Endothelial cell of hepatic sinusoid (primary cell): Measurements from ENCODE around the gene UBE2J2.
"Not testable (repeated sequence)": the region's sequence is repeated elsewhere in the genome, so short reads cannot be mapped to it uniquely, and the experiment has no call there.

Experiments used
- in situ Hi-C: cut with HindIII; loops from 2 replicates; pipeline ENCODE4 v1.10.0; 2017; ENCODE audit warnings: low sequenced_read_pairs

UBE2J2 gene

GRCh38 chr1:1273512-1274298 lies at the start of gene UBE2J2:
Gene UBE2J2 (minus strand): TSS chr1:1273854. CDS start chr1:1267992, 5,862 bp downstream.
- in situ Hi-C loops = loop anchor here (10.0 kb wide), 1 partner anchor 101 kb away; the partner anchor contains the start of gene AURKAIP1

GRCh38 chr1:1322952-1323351 lies 49.3 kb upstream of the UBE2J2 start:
- in situ Hi-C loops = no loop called here

- in situ Hi-C loops = no loop called here
These were observed 48.8 kb upstream of the UBE2J2 start for GRCh38 chr1:1322418-1322817.

- in situ Hi-C loops = no loop called here
These were observed 47.8 kb upstream of the UBE2J2 start for GRCh38 chr1:1321477-1321876.

GRCh38 chr1:1320666-1321448 lies 47.2 kb upstream of the UBE2J2 start:
- in situ Hi-C loops = no loop called here

GRCh38 chr1:1319646-1319941 lies 45.9 kb upstream of the UBE2J2 start:
- in situ Hi-C loops = no loop called here

GRCh38 chr1:1318777-1319645 lies 45.4 kb upstream of the UBE2J2 start:
- in situ Hi-C loops = no loop called here

- in situ Hi-C loops = no loop called here
These were observed 44.5 kb upstream of the UBE2J2 start for GRCh38 chr1:1318131-1318652.

GRCh38 chr1:1317420-1317819 lies 43.8 kb upstream of the UBE2J2 start:
- in situ Hi-C loops = no loop called here

- in situ Hi-C loops = not testable (repeated sequence)
These were observed 42.5 kb upstream of the UBE2J2 start for GRCh38 chr1:1316199-1316598.

- in situ Hi-C loops = no loop called here
These were observed 41.8 kb upstream of the UBE2J2 start for GRCh38 chr1:1315435-1315954.

GRCh38 chr1:1314678-1315335 lies 41.2 kb upstream of the UBE2J2 start:
- in situ Hi-C loops = no loop called here

- in situ Hi-C loops = no loop called here
These were observed 40.6 kb upstream of the UBE2J2 start for GRCh38 chr1:1314237-1314586.

- in situ Hi-C loops = no loop called here
These were observed 40.0 kb upstream of the UBE2J2 start for GRCh38 chr1:1313500-1314236.

- in situ Hi-C loops = no loop called here
These were observed 39.0 kb upstream of the UBE2J2 start for GRCh38 chr1:1312450-1313314.

GRCh38 chr1:1311107-1312104 lies 37.8 kb upstream of the UBE2J2 start:
- in situ Hi-C loops = no loop called here

GRCh38 chr1:1310476-1311053 lies 36.9 kb upstream of the UBE2J2 start:
- in situ Hi-C loops = no loop called here
